Neural cell (in vitro differentiated cells): ENCODE data around the gene ARHGAP24. TPM values are rescaled to one million over a fixed set of nuclear protein-coding genes. Genes with fewer than 3 reads are reported as not detected.
"Not testable (repeated sequence)": the region's sequence is repeated elsewhere in the genome, so short reads cannot be mapped to it uniquely, and the experiment has no call there.

Experiments
- H2AFZ ChIP-seq: fragments of 200-600, 300-800 bp; sonication (generic), shearing (Covaris generic); 2 replicates; pipeline ENCODE4 v1.6.0; 2014; ENCODE audit warnings: low read depth, mild to moderate bottlenecking, antibody characterized with exemption, low read length, moderate library complexity
- H3F3A ChIP-seq: fragments of 200-600 bp; shearing (Covaris generic); 2 replicates; pipeline ENCODE4 v1.6.1; 2016; ENCODE audit warnings: mild to moderate bottlenecking, moderate library complexity, mixed read lengths, antibody characterized with exemption, low read length; ENCODE audit not compliant: insufficient read depth, poor library complexity, severe bottlenecking
- H3K27ac ChIP-seq: fragments of 200-600, 300-800 bp; sonication (generic), shearing (Covaris generic); 2 replicates; pipeline ENCODE4 v1.5.1; 2014; ENCODE audit warnings: mild to moderate bottlenecking, low read length, moderate library complexity
- H3K27me3 ChIP-seq: fragments of 300-800, 200-600 bp; sonication (generic), shearing (Covaris generic); 2 replicates; pipeline ENCODE4 v1.6.0; 2014; ENCODE audit warnings: mild to moderate bottlenecking, low read depth, low read length, moderate library complexity; ENCODE audit not compliant: insufficient read depth
- H3K36me3 ChIP-seq: fragments of 300-800, 200-600 bp; sonication (generic), shearing (Covaris generic); 2 replicates; pipeline ENCODE4 v1.5.1; 2014; ENCODE audit warnings: mild to moderate bottlenecking, antibody characterized with exemption, low read length, moderate library complexity; ENCODE audit not compliant: insufficient read depth
- H3K4me2 ChIP-seq: fragments of 300-800, 200-600 bp; sonication (generic), shearing (Covaris generic); 2 replicates; pipeline ENCODE4 v1.6.0; 2014; ENCODE audit warnings: mild to moderate bottlenecking, low read length
- H3K4me3 ChIP-seq: fragments of 300-800, 200-600 bp; sonication (generic), shearing (Covaris generic); 2 replicates; pipeline ENCODE4 v1.5.1; 2014; ENCODE audit warnings: mild to moderate bottlenecking, low read length, moderate library complexity
- H3K79me2 ChIP-seq: fragments of 200-600 bp; shearing (Covaris generic); replicated peaks from 2 replicates; pipeline ENCODE4 v1.6.0; 2014; ENCODE audit warnings: mild to moderate bottlenecking, low read length, moderate library complexity; ENCODE audit not compliant: insufficient read depth
- H3K9ac ChIP-seq: fragments of 300-800, 200-600 bp; sonication (generic), shearing (Covaris generic); 2 replicates; pipeline ENCODE4 v1.6.1; 2016; ENCODE audit warnings: mild to moderate bottlenecking, low read length, mixed read lengths
- H3K9me2 ChIP-seq: fragments of 200-600 bp; shearing (Covaris generic); 2 replicates; pipeline ENCODE4 v1.6.1; 2016; ENCODE audit warnings: mild to moderate bottlenecking, low read length, mixed read lengths; ENCODE audit not compliant: insufficient read depth
- H3K9me3 ChIP-seq: fragments of 200-600, 300-800 bp; sonication (generic), shearing (Covaris generic); 2 replicates; pipeline ENCODE4 v1.6.1; 2016; ENCODE audit warnings: mild to moderate bottlenecking, mixed run types, low read length, moderate library complexity, mixed read lengths
- H4K20me1 ChIP-seq: fragments of 200-600 bp; shearing (Covaris generic); 2 replicates; pipeline ENCODE4 v1.6.1; 2016; ENCODE audit warnings: mild to moderate bottlenecking, mixed run types; ENCODE audit not compliant: insufficient read depth
- EP300 ChIP-seq: fragments of 450-650 bp; conservative IDR thresholded peaks from 2 replicates; pipeline ENCODE4 v1.6.1; 2014; ENCODE audit warnings: antibody characterized with exemption, mild to moderate bottlenecking, moderate library complexity; ENCODE audit not compliant: poor library complexity, severe bottlenecking
- EZH2 ChIP-seq: fragments of 200-600, 300-800 bp; shearing (Covaris generic), sonication (generic); IDR thresholded peaks from 2 replicates; pipeline ENCODE4 v1.6.1; 2014; ENCODE audit warnings: antibody characterized with exemption, low read length, borderline replicate concordance, mild to moderate bottlenecking; ENCODE audit not compliant: insufficient read depth, poor library complexity, severe bottlenecking
- MXI1 ChIP-seq: fragments of 450-650 bp; conservative IDR thresholded peaks from 2 replicates; pipeline ENCODE4 v1.6.1; 2014; ENCODE audit warnings: antibody characterized with exemption, mild to moderate bottlenecking; ENCODE audit not compliant: poor library complexity, severe bottlenecking
- POLR2AphosphoS5 ChIP-seq: IDR thresholded peaks from 2 replicates; pipeline ENCODE4 v1.6.1; 2012
- RAD21 ChIP-seq: fragments of 450-650 bp; conservative IDR thresholded peaks from 2 replicates; pipeline ENCODE4 v1.6.1; 2014; ENCODE audit warnings: antibody characterized with exemption, mild to moderate bottlenecking, moderate library complexity
- SMC3 ChIP-seq: fragments of 450-650 bp; conservative IDR thresholded peaks from 2 replicates; pipeline ENCODE4 v1.6.1; 2014; ENCODE audit warnings: antibody characterized with exemption, mild to moderate bottlenecking, moderate library complexity; ENCODE audit not compliant: poor library complexity
- TAF1 ChIP-seq: IDR thresholded peaks from 2 replicates; pipeline ENCODE4 v1.6.1; 2012; ENCODE audit warnings: low read depth
- polyA plus RNA-seq: library from polyadenylated mRNA; depleted of rRNA; stranded (reverse); fragments of >200 nt; gene quantifications from 2 replicates; pipeline ENCODE4 v1.2.3, GENCODE V29; 2014
- TF ChIP-seq, protein P1 (sequence below): fragments of 450-650 bp; IDR thresholded peaks from 2 replicates; pipeline ENCODE4 v1.5.1; 2014; ENCODE audit warnings: antibody characterized with exemption, mild to moderate bottlenecking, moderate library complexity; ENCODE audit not compliant: poor library complexity, severe bottlenecking
- TF ChIP-seq, protein P2 (sequence below): IDR thresholded peaks from 2 replicates; pipeline ENCODE4 v1.6.1; 2012; ENCODE audit warnings: borderline replicate concordance

ARHGAP24 gene
- polyA plus RNA-seq, 1 donor from 2014 or later = 2.9 TPM

- no peaks in the 10 kb centered on the region for H3K27me3 ChIP-seq
- TF ChIP-seq MXI1 (no peak), TAF1 (no peak), EP300 (no peak), SMC3 (no peak), POLR2AphosphoS5 (no peak), RAD21 (no peak)
- TF ChIP-seq, protein P1, sequence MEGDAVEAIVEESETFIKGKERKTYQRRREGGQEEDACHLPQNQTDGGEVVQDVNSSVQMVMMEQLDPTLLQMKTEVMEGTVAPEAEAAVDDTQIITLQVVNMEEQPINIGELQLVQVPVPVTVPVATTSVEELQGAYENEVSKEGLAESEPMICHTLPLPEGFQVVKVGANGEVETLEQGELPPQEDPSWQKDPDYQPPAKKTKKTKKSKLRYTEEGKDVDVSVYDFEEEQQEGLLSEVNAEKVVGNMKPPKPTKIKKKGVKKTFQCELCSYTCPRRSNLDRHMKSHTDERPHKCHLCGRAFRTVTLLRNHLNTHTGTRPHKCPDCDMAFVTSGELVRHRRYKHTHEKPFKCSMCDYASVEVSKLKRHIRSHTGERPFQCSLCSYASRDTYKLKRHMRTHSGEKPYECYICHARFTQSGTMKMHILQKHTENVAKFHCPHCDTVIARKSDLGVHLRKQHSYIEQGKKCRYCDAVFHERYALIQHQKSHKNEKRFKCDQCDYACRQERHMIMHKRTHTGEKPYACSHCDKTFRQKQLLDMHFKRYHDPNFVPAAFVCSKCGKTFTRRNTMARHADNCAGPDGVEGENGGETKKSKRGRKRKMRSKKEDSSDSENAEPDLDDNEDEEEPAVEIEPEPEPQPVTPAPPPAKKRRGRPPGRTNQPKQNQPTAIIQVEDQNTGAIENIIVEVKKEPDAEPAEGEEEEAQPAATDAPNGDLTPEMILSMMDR = no peak
- TF ChIP-seq, protein P2, sequence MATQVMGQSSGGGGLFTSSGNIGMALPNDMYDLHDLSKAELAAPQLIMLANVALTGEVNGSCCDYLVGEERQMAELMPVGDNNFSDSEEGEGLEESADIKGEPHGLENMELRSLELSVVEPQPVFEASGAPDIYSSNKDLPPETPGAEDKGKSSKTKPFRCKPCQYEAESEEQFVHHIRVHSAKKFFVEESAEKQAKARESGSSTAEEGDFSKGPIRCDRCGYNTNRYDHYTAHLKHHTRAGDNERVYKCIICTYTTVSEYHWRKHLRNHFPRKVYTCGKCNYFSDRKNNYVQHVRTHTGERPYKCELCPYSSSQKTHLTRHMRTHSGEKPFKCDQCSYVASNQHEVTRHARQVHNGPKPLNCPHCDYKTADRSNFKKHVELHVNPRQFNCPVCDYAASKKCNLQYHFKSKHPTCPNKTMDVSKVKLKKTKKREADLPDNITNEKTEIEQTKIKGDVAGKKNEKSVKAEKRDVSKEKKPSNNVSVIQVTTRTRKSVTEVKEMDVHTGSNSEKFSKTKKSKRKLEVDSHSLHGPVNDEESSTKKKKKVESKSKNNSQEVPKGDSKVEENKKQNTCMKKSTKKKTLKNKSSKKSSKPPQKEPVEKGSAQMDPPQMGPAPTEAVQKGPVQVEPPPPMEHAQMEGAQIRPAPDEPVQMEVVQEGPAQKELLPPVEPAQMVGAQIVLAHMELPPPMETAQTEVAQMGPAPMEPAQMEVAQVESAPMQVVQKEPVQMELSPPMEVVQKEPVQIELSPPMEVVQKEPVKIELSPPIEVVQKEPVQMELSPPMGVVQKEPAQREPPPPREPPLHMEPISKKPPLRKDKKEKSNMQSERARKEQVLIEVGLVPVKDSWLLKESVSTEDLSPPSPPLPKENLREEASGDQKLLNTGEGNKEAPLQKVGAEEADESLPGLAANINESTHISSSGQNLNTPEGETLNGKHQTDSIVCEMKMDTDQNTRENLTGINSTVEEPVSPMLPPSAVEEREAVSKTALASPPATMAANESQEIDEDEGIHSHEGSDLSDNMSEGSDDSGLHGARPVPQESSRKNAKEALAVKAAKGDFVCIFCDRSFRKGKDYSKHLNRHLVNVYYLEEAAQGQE = no peak
- H3K36me3 ChIP-seq = no peaks in the 10 kb centered on the region
- H4K20me1 ChIP-seq = no peaks in the 10 kb centered on the region
- H3K9me2 ChIP-seq = no peaks in the 10 kb centered on the region
- no peaks in the 10 kb centered on the region for H3K9me3 ChIP-seq
- no peaks in the 10 kb centered on the region for H3F3A ChIP-seq
- H3K4me2 ChIP-seq = no peak overlapping the region
- no peak overlapping the region for H3K4me3 ChIP-seq
- no peak overlapping the region for H3K27ac ChIP-seq
- no peak overlapping the region for H2AFZ ChIP-seq
- H3K9ac ChIP-seq = no peak overlapping the region
- H3K79me2 ChIP-seq = no peaks in the 10 kb centered on the region
Measured at GRCh38 chr4:85815796-85816459, 341.0 kb downstream of the ARHGAP24 start.

GRCh38 chr4:85818700-85819099, 343.8 kb downstream of the ARHGAP24 start:
- TF ChIP-seq EP300 = no peak
- TF ChIP-seq MXI1 = no peak
- no peak for TF ChIP-seq TAF1
- TF ChIP-seq POLR2AphosphoS5 = no peak
- TF ChIP-seq EZH2 = no peak
- TF ChIP-seq SMC3 = no peak
- TF ChIP-seq RAD21 = no peak
- TF ChIP-seq, protein P2 = no peak
- TF ChIP-seq, protein P1 = no peak
- Histone ChIP-seq H3K79me2 (no peaks in the 10 kb centered on the region), H3K9me2 (no peaks in the 10 kb centered on the region), H3K4me3 (no peak overlapping the region), H3K36me3 (no peaks in the 10 kb centered on the region), H3K27me3 (no peaks in the 10 kb centered on the region), H3K9ac (no peak overlapping the region), H3K9me3 (no peaks in the 10 kb centered on the region), H2AFZ (no peak overlapping the region), H3K4me2 (no peak overlapping the region), H3F3A (no peaks in the 10 kb centered on the region), H3K27ac (no peak overlapping the region), H4K20me1 (no peaks in the 10 kb centered on the region)

GRCh38 chr4:85820101-85820500, 345.2 kb downstream of the ARHGAP24 start:
- H3K4me3 ChIP-seq, H3K9ac ChIP-seq, H3K4me2 ChIP-seq, H3F3A ChIP-seq, H4K20me1 ChIP-seq, H3K9me3 ChIP-seq, H3K27ac ChIP-seq, H3K36me3 ChIP-seq, H3K9me2 ChIP-seq, H3K27me3 ChIP-seq, H3K79me2 ChIP-seq, H2AFZ ChIP-seq: not testable (repeated sequence)
